Tibial artery (tissue), 4 donors: ENCODE measurements around the gene COQ3.
"Not testable (repeated sequence)": the region's sequence is repeated elsewhere in the genome, so short reads cannot be mapped to it uniquely, and the experiment has no call there.

ENCODE experiments used
- DNase-seq, 2 donors: peaks; one replicate each; pipeline ENCODE4 v3.0.0-alpha.2; 2019
- H3K27ac ChIP-seq, 2 donors: fragments of 200-600 bp; sonication (generic) in 1 of 2; 1 replicate in 1 of 2; 2 replicates in 1 of 2; pipeline ENCODE4 v1.5.1; 2018 to 2019; ENCODE audit warnings: mild to moderate bottlenecking in 1 of 2
- H3K27me3 ChIP-seq, 2 donors: fragments of 200-600 bp; sonication (generic) in 1 of 2; one replicate each; pipeline versions ENCODE4 v1.5.1 to v1.6.0; 2016 to 2019
- H3K36me3 ChIP-seq, 3 donors: fragments of 200-600 bp; sonication (generic) in 2 of 3; one replicate each; pipeline ENCODE4 v1.5.1; 2016 to 2019; ENCODE audit warnings: mild to moderate bottlenecking in 2 of 3
- H3K4me1 ChIP-seq, 4 donors: fragments of 200-600 bp; sonication (generic) in 2 of 4; 1 replicate in 3 of 4; 2 replicates in 1 of 4; pipeline ENCODE4 v1.5.1; 2016 to 2019
- H3K4me3 ChIP-seq, 2 donors: fragments of 200-600 bp; sonication (generic) in 1 of 2; 1 replicate in 1 of 2; 2 replicates in 1 of 2; pipeline ENCODE4 v1.5.1; 2018 to 2019; ENCODE audit warnings: mild to moderate bottlenecking in 2 of 2
- H3K9me3 ChIP-seq, 3 donors: fragments of 200-600 bp; sonication (generic) in 1 of 3; one replicate each; pipeline ENCODE4 v1.5.1; 2016 to 2019
- intact Hi-C: fragments of 100-400 bp; cut with DNase I; formaldehyde crosslinking; loops from one replicate; pipeline ENCODE4 v1.15.0; 2023; ENCODE audit warnings: low total_unique reads
- TF ChIP-seq, protein P1 (sequence below), 2 experiments: fragments of 200-600 bp in 1 of 2; fragments of 450-650 bp in 1 of 2; IDR thresholded peaks; one replicate each; pipeline ENCODE4 v1.5.1; 2017 to 2019; ENCODE audit warnings: antibody characterized with exemption in 2 of 2, mild to moderate bottlenecking in 1 of 2, moderate library complexity in 1 of 2

Gene COQ3

GRCh38 chr6:99341862-99342455 lies 52.0 kb downstream of the COQ3 start:
- Histone ChIP-seq H3K27me3 (no peaks in the 10 kb centered on the region), H3K4me1 (peaks cover 0 to 7% (median 0%) of the 10 kb centered on the region in 4 donors), H3K4me3 (no peak overlapping the region), H3K36me3 (no peaks in the 10 kb centered on the region), H3K27ac (no peak overlapping the region), H3K9me3 (no peaks in the 10 kb centered on the region)
- DNase-seq, result no peak
- TF ChIP-seq, protein P1, sequence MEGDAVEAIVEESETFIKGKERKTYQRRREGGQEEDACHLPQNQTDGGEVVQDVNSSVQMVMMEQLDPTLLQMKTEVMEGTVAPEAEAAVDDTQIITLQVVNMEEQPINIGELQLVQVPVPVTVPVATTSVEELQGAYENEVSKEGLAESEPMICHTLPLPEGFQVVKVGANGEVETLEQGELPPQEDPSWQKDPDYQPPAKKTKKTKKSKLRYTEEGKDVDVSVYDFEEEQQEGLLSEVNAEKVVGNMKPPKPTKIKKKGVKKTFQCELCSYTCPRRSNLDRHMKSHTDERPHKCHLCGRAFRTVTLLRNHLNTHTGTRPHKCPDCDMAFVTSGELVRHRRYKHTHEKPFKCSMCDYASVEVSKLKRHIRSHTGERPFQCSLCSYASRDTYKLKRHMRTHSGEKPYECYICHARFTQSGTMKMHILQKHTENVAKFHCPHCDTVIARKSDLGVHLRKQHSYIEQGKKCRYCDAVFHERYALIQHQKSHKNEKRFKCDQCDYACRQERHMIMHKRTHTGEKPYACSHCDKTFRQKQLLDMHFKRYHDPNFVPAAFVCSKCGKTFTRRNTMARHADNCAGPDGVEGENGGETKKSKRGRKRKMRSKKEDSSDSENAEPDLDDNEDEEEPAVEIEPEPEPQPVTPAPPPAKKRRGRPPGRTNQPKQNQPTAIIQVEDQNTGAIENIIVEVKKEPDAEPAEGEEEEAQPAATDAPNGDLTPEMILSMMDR (IDR thresholded peaks at IDR 0.05), result no peak
- intact Hi-C loops, result no loop called here

GRCh38 chr6:99338188-99338587 lies 55.8 kb downstream of the COQ3 start:
- Histone ChIP-seq H3K36me3 (no peaks in the 10 kb centered on the region), H3K27me3 (no peaks in the 10 kb centered on the region), H3K9me3 (no peaks in the 10 kb centered on the region), H3K4me1 (no peaks in the 10 kb centered on the region), H3K27ac (no peak overlapping the region), H3K4me3 (no peak overlapping the region)
- no peak for DNase-seq
- TF ChIP-seq, protein P1 (IDR thresholded peaks at IDR 0.05), result no peak
- intact Hi-C loops, result no loop called here

DNA sequence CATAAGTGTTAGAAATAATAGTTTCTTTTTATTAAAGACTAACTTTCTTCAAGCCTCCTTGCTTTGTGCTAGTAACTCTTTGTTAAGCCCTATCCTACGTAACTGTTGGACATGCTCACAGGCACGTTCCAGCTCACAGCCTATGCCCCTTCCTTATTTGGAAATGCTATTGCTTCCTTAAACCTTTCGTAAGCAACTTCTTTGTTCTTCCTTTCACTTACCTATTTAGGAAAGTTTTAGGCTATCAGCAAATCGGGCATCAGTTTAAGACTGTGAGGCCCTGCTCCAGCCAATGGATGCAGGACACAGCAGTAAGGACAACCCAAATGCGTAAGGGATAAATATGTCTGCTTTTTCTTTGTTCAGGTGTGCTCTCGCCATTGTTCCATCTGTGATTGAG lies 58.7 kb downstream of the COQ3 start:
- H3K4me3 ChIP-seq, H3K9me3 ChIP-seq, intact Hi-C loops, H3K36me3 ChIP-seq, H3K27ac ChIP-seq, H3K4me1 ChIP-seq, DNase-seq, H3K27me3 ChIP-seq: not testable (repeated sequence)

- DNase-seq, result no peak
- H3K4me3 ChIP-seq, result no peak overlapping the region
- TF ChIP-seq, protein P1 (IDR thresholded peaks at IDR 0.05), result peak; percentile 34 to 43
- intact Hi-C loops, result loop anchor here (5.0 kb wide), 1 partner anchor 58 kb away; the partner anchor contains the start of gene COQ3
- no peaks in the 10 kb centered on the region for H3K9me3 ChIP-seq
- H3K27me3 ChIP-seq, result no peaks in the 10 kb centered on the region
- H3K36me3 ChIP-seq, result no peaks in the 10 kb centered on the region
- no peaks in the 10 kb centered on the region for H3K4me1 ChIP-seq
- no peak overlapping the region for H3K27ac ChIP-seq
These were observed 59.4 kb downstream of the COQ3 start for GRCh38 chr6:99334526-99335127.

GRCh38 chr6:99333068-99333467 lies 60.9 kb downstream of the COQ3 start:
- Histone ChIP-seq H3K9me3 (no peaks in the 10 kb centered on the region), H3K36me3 (no peaks in the 10 kb centered on the region), H3K27ac (no peak overlapping the region), H3K4me3 (no peak overlapping the region), H3K27me3 (no peaks in the 10 kb centered on the region), H3K4me1 (no peaks in the 10 kb centered on the region)
- intact Hi-C loops, result loop anchor here (5.0 kb wide), 1 partner anchor 59 kb away; the partner anchor contains the start of gene COQ3
- TF ChIP-seq, protein P1 (IDR thresholded peaks at IDR 0.05), result no peak
- DNase-seq, result no peak

DNA sequence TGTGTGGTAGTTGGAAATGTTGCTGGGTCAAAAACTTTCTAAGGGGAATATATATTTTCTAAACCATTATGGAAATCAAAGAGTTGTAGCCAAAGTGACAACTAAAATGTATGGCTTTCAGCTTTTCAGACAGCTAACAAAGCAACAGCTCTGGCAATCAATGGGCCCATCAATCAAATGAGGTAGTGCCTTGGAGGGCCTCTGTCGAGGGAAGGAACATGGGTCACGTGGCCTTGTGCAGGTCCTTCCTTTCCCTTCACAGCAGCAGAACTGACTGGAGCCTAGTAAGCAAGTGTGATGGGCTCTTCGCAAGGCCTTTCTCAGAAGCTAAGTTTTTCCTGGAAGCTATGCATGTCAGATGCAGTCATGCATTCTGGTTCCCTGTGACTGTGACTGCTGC lies 62.5 kb downstream of the COQ3 start:
- DNase-seq, result no peak
- no peaks in the 10 kb centered on the region for H3K27me3 ChIP-seq
- H3K4me1 ChIP-seq, result no peaks in the 10 kb centered on the region
- TF ChIP-seq, protein P1 (IDR thresholded peaks at IDR 0.05), result no peak
- peaks cover 0 to 3% (median 0%) of the 10 kb centered on the region in 3 donors for H3K36me3 ChIP-seq
- H3K9me3 ChIP-seq, result no peaks in the 10 kb centered on the region
- H3K4me3 ChIP-seq, result no peak overlapping the region
- intact Hi-C loops, result loop anchor here (5.0 kb wide), 1 partner anchor 61 kb away; the partner anchor contains the start of gene COQ3
- no peak overlapping the region for H3K27ac ChIP-seq
